Right lobe of liver (tissue), 4 donors: ENCODE data around the gene RABL2A.
"Not testable (repeated sequence)": the region's sequence is repeated elsewhere in the genome, so short reads cannot be mapped to it uniquely, and the experiment has no call there.

Experiments
- POLR2A ChIP-seq: fragments of 450-650 bp; IDR thresholded peaks from one replicate; pipeline ENCODE4 v1.6.1; 2017; ENCODE audit warnings: antibody characterized with exemption, mild to moderate bottlenecking
- TF ChIP-seq, protein P1 (sequence below), 4 donors: fragments of 200-600 bp in 3 of 4; fragments of 450-650 bp in 1 of 4; IDR thresholded peaks; one replicate each; pipeline versions ENCODE4 v1.5.1 to v1.8.0; 2016 to 2022; ENCODE audit warnings: antibody characterized with exemption in 4 of 4, mild to moderate bottlenecking in 2 of 4
- donor health status: DM: no; HTN: no; CAD: no.
- donor health status: DM: no; HTN: no; CAD: no.
- donor health status: DM: no; HTN: yes; CAD: no.

DNA sequence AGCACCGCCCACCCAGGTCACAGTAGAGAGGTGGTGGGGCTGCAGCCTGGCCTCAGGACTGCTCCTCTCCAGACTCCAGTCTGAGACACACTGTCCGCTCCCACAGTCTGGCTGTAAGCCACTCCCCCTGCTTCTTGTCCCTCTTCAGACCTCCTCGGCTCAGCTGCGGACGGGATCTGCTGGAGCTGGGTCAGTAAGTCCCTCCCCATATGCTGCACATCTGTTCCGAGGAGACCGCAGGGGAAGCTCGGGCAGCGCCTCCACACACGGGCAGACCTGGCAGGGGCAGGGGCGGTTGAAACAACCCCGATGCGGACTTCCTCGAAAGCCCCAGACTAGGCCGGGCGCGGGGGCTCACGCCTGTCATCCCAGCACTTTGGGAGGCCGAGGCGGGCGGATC is 41.9 kb downstream of the RABL2A start:
- TF ChIP-seq, protein P1, sequence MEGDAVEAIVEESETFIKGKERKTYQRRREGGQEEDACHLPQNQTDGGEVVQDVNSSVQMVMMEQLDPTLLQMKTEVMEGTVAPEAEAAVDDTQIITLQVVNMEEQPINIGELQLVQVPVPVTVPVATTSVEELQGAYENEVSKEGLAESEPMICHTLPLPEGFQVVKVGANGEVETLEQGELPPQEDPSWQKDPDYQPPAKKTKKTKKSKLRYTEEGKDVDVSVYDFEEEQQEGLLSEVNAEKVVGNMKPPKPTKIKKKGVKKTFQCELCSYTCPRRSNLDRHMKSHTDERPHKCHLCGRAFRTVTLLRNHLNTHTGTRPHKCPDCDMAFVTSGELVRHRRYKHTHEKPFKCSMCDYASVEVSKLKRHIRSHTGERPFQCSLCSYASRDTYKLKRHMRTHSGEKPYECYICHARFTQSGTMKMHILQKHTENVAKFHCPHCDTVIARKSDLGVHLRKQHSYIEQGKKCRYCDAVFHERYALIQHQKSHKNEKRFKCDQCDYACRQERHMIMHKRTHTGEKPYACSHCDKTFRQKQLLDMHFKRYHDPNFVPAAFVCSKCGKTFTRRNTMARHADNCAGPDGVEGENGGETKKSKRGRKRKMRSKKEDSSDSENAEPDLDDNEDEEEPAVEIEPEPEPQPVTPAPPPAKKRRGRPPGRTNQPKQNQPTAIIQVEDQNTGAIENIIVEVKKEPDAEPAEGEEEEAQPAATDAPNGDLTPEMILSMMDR (IDR thresholded peaks at IDR 0.05), result not testable (repeated sequence)
- TF ChIP-seq POLR2A, result not testable (repeated sequence)
